ENCODE data around the gene SNRNP200.

The SNRNP200 gene

GRCh38 chr2:96336104-96336775 lies 30.9 kb upstream of the SNRNP200 start:
- TF ChIP-seq CTCF (IDR thresholded peaks at IDR 0.05; ENCODE audit: low read depth, low read length): no peak
- peak overlapping the region; percentile 72 to 82 for H3K4me3 ChIP-seq (replicated peaks in 1 of 2; ENCODE audit: low read depth in 2 of 2, low read length in 2 of 2)
- no peak for DNase-seq (ENCODE audit: low read depth in 2 of 2)

GRCh38 chr2:96333708-96334107 lies 28.4 kb upstream of the SNRNP200 start:
- no peak overlapping the region for H3K4me3 ChIP-seq (replicated peaks in 1 of 2; ENCODE audit: low read depth in 2 of 2, low read length in 2 of 2)
- TF ChIP-seq CTCF (IDR thresholded peaks at IDR 0.05; ENCODE audit: low read depth, low read length): no peak
- DNase-seq (ENCODE audit: low read depth in 2 of 2): no peak

DNA sequence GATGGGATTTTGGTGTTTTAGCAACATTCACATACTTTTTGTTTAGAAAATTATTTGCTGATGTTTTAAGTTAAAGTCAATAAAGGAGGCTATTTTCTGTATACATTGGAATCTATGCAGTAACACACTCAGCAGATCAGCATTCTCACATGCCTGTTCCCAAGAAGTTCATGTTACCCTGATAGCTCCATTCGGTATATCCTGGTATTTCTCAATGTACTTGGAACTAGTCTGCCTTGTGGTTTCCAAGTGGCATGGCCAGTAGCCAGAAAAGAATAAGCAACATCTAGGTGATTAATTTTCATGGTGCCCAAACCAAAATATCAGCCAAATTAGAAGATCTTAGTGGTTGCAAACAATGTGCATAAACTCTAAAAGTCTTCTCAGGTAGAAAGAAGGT lies 25.1 kb upstream of the SNRNP200 start:
- DNase-seq (ENCODE audit: low read depth in 2 of 2): peak; percentile 56 to 86
- no peak overlapping the region for H3K4me3 ChIP-seq (replicated peaks in 1 of 2; ENCODE audit: low read depth in 2 of 2, low read length in 2 of 2)
- TF ChIP-seq CTCF (IDR thresholded peaks at IDR 0.05; ENCODE audit: low read depth, low read length): no peak

- DNase-seq (ENCODE audit: low read depth in 2 of 2): no peak
- H3K4me3 ChIP-seq (replicated peaks in 1 of 2; ENCODE audit: low read depth in 2 of 2, low read length in 2 of 2): no peak overlapping the region
- no peak for TF ChIP-seq CTCF (IDR thresholded peaks at IDR 0.05; ENCODE audit: low read depth, low read length)
Observed at GRCh38 chr2:96329874-96330273, 24.5 kb upstream of the SNRNP200 start.

DNA sequence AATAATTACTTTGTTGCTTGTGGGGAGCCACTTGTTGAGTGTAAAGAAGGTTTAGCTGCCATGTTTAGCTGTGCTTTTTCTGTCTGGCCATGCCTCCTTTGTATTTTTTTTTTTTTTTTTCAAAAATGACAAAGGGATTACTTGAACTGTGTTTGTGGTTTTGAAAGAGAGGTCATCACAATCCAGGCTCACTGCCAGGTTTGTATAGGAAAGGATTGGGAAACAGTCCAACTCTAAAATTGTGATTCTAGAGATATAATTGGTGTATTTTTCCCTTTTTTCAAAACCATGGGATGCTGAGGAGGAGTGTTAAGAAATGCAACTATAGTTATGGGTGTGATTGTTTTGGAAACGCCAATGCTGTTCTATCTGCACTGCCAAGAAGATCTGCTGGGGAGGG lies 24.1 kb upstream of the SNRNP200 start:
- DNase-seq (ENCODE audit: low read depth in 2 of 2): peak; percentile 92 to 93
- no peak overlapping the region for H3K4me3 ChIP-seq (replicated peaks in 1 of 2; ENCODE audit: low read depth in 2 of 2, low read length in 2 of 2)
- no peak for TF ChIP-seq CTCF (IDR thresholded peaks at IDR 0.05; ENCODE audit: low read depth, low read length)

- H3K4me3 ChIP-seq (replicated peaks in 1 of 2; ENCODE audit: low read depth in 2 of 2, low read length in 2 of 2): no peak overlapping the region
- no peak for DNase-seq (ENCODE audit: low read depth in 2 of 2)
- TF ChIP-seq CTCF (IDR thresholded peaks at IDR 0.05; ENCODE audit: low read depth, low read length): no peak
Observed at GRCh38 chr2:96326990-96327820, 21.9 kb upstream of the SNRNP200 start.
